GM23338 (cell line): ENCODE measurements around the gene FASTKD1. TPM values are rescaled to one million over a fixed set of nuclear protein-coding genes. Genes with fewer than 3 reads are reported as not detected.
"Not testable (repeated sequence)": the region's sequence is repeated elsewhere in the genome, so short reads cannot be mapped to it uniquely, and the experiment has no call there.

Experiments used
- ATAC-seq: fragments of 200-7000 bp; cut with Tn5 transposase; 3 replicates; pipeline ENCODE4 v1.9.1; 2020
- DNase-seq: peaks from one replicate; pipeline ENCODE4 v3.0.0-alpha.2; 2015; ENCODE audit warnings: low spot score
- H2AFZ ChIP-seq: fragments of 200-600 bp; sonication (generic); 2 replicates; pipeline ENCODE4 v1.8.0; 2016; ENCODE audit warnings: antibody characterized with exemption, mild to moderate bottlenecking, moderate library complexity
- H3F3A ChIP-seq: fragments of 200-600 bp; sonication (generic); replicated peaks from 2 replicates; pipeline ENCODE4 v1.8.0; 2017; ENCODE audit warnings: antibody characterized with exemption, mixed run types, low read depth
- H3K27ac ChIP-seq: fragments of 200-600 bp; sonication (generic); 2 replicates; pipeline ENCODE4 v1.6.1; 2016; ENCODE audit warnings: low read depth
- H3K27me3 ChIP-seq: fragments of 200-600 bp; sonication (generic); 2 replicates; pipeline ENCODE4 v1.8.0; 2016; ENCODE audit warnings: mild to moderate bottlenecking, mixed run types, moderate library complexity; ENCODE audit not compliant: insufficient read depth
- H3K36me3 ChIP-seq: fragments of 200-600 bp; sonication (generic); 2 replicates; pipeline ENCODE4 v1.8.0; 2016; ENCODE audit warnings: mild to moderate bottlenecking; ENCODE audit not compliant: insufficient read depth
- H3K4me1 ChIP-seq: fragments of 200-600 bp; sonication (generic); 2 replicates; pipeline ENCODE4 v1.8.0; 2016; ENCODE audit warnings: mild to moderate bottlenecking, moderate library complexity; ENCODE audit not compliant: insufficient read depth
- H3K4me2 ChIP-seq: fragments of 200-600 bp; sonication (generic); 2 replicates; pipeline ENCODE4 v1.7.1; 2017; ENCODE audit warnings: mixed run types
- H3K4me3 ChIP-seq: fragments of 200-600 bp; sonication (generic); 2 replicates; pipeline ENCODE4 v1.6.1; 2016; ENCODE audit warnings: mixed run types
- H3K79me2 ChIP-seq: fragments of 200-600 bp; sonication (generic); replicated peaks from 2 replicates; pipeline ENCODE4 v1.8.0; 2017; ENCODE audit warnings: mild to moderate bottlenecking; ENCODE audit not compliant: insufficient read depth
- H3K9me2 ChIP-seq: fragments of 200-600 bp; sonication (generic); 2 replicates; pipeline ENCODE4 v1.8.0; 2017; ENCODE audit not compliant: insufficient read depth
- H4K20me1 ChIP-seq: fragments of 200-600 bp; sonication (generic); replicated peaks from 2 replicates; pipeline ENCODE4 v1.8.0; 2017; ENCODE audit warnings: mild to moderate bottlenecking; ENCODE audit not compliant: insufficient read depth
- H3K27ac Mint-ChIP-seq: 2 replicates; pipeline ENCODE4 v1.8.0; 2020; ENCODE audit warnings: inconsistent platforms, mild to moderate bottlenecking, moderate library complexity, mixed read lengths
- H3K27me3 Mint-ChIP-seq: 3 replicates; pipeline ENCODE4 v1.8.0; 2022; ENCODE audit warnings: low read depth, mild to moderate bottlenecking, moderate library complexity, mixed read lengths, inconsistent platforms; ENCODE audit not compliant: insufficient read depth, poor library complexity
- H3K36me3 Mint-ChIP-seq: 3 replicates; pipeline ENCODE4 v1.8.0; 2021; ENCODE audit warnings: low read depth, mild to moderate bottlenecking, inconsistent platforms, moderate library complexity, mixed read lengths
- H3K4me1 Mint-ChIP-seq: 3 replicates; pipeline ENCODE4 v1.8.0; 2020; ENCODE audit warnings: mild to moderate bottlenecking, inconsistent platforms, mixed read lengths
- H3K4me3 Mint-ChIP-seq: 3 replicates; pipeline ENCODE4 v1.8.0; 2021; ENCODE audit warnings: moderate library complexity, mild to moderate bottlenecking, inconsistent platforms, mixed read lengths
- H3K9me3 Mint-ChIP-seq: 3 replicates; pipeline ENCODE4 v1.8.0; 2020; ENCODE audit warnings: moderate library complexity, mild to moderate bottlenecking, inconsistent platforms, mixed read lengths
- ETS1 ChIP-seq: IDR thresholded peaks from 2 replicates; pipeline ENCODE4 v1.6.1; 2016; ENCODE audit warnings: antibody characterized with exemption
- EZH2phosphoT487 ChIP-seq: fragments of 200-600 bp; sonication (generic); IDR thresholded peaks from one replicate; pipeline ENCODE4 v1.8.1; 2018; ENCODE audit warnings: antibody characterized with exemption; ENCODE audit not compliant: unreplicated experiment
- ZNF462 ChIP-seq: fragments of 250-450 bp; sonication (Bioruptor Pico); IDR thresholded peaks from 2 replicates; pipeline ENCODE4 v1.5.0; 2020; ENCODE audit warnings: mild to moderate bottlenecking, moderate library complexity
- polyA plus RNA-seq: library from polyadenylated mRNA; unstranded; fragments of >200 nt; fragmentation: Nextera tagmentation; extraction: Ambion mirVana; gene quantifications from 2 replicates; pipeline ENCODE4 v1.2.1, GENCODE V29; 2016
- total RNA-seq: library from RNA; depleted of rRNA; stranded (reverse); fragments of >200 nt; shearing (Covaris generic); gene quantifications from 2 replicates; pipeline ENCODE4 v1.2.3, GENCODE V29; 2014

FASTKD1 gene
- total and polyA plus RNA-seq, 2 experiments from 2014 or later = 49.0 to 53.3 TPM

GRCh38 chr2:169619946-169620345, 46.3 kb upstream of the FASTKD1 start:
- no peak overlapping the region for H2AFZ ChIP-seq
- no peak for TF ChIP-seq ETS1
- TF ChIP-seq EZH2phosphoT487 = no peak
- no peak for TF ChIP-seq ZNF462 (CRISPR knock-in tag)
- Mint-ChIP-seq H3K36me3 (peaks cover 45% of the 10 kb centered on the region), H3K9me3 (no peaks in the 10 kb centered on the region; the same call in 2 of the 3 replicates), H3K4me1 (no peaks in the 10 kb centered on the region), H3K27ac (no peak overlapping the region), H3K27me3 (peaks cover 1% of the 10 kb centered on the region), H3K4me3 (no peak overlapping the region)
- no peak overlapping the region for H3K4me3 ChIP-seq
- peaks cover 57% of the 10 kb centered on the region for H3K79me2 ChIP-seq
- H3K27me3 ChIP-seq = no peaks in the 10 kb centered on the region
- H3K4me2 ChIP-seq = no peak overlapping the region
- DNase-seq (no peak), ATAC-seq (no peak)
- H3K9me2 ChIP-seq = no peaks in the 10 kb centered on the region
- H3K4me1 ChIP-seq = no peaks in the 10 kb centered on the region
- H4K20me1 ChIP-seq = peaks cover 11% of the 10 kb centered on the region
- no peak overlapping the region for H3K27ac ChIP-seq
- H3K36me3 ChIP-seq = peaks cover 12% of the 10 kb centered on the region
- H3F3A ChIP-seq = no peaks in the 10 kb centered on the region

GRCh38 chr2:169615982-169616381, 42.3 kb upstream of the FASTKD1 start:
- not testable (repeated sequence) for H2AFZ ChIP-seq, H3F3A ChIP-seq, DNase-seq, H3K27ac Mint-ChIP-seq, ATAC-seq, H3K27me3 Mint-ChIP-seq, H3K27ac ChIP-seq, H4K20me1 ChIP-seq, H3K4me1 ChIP-seq, H3K27me3 ChIP-seq, H3K9me2 ChIP-seq, H3K4me3 Mint-ChIP-seq, H3K4me1 Mint-ChIP-seq, H3K9me3 Mint-ChIP-seq, H3K4me3 ChIP-seq, H3K4me2 ChIP-seq
- Histone ChIP-seq H3K36me3 (peaks cover 41% of the 10 kb centered on the region), H3K79me2 (peaks cover 80% of the 10 kb centered on the region)
- H3K36me3 Mint-ChIP-seq = peaks cover 70% of the 10 kb centered on the region
